WTC11 (cell line): Measurements from ENCODE around the gene ZNF99.
"Not testable (repeated sequence)": the region's sequence is repeated elsewhere in the genome, so short reads cannot be mapped to it uniquely, and the experiment has no call there.

ENCODE experiments used
- ELF4 ChIP-seq: sonication (generic); formaldehyde crosslinking; IDR thresholded peaks from 2 replicates; pipeline ENCODE4 v1.8.1; 2022; ENCODE audit warnings: low read depth, mild to moderate bottlenecking, moderate library complexity, missing genetic modification reagents
- ESRRA ChIP-seq: sonication (generic); formaldehyde crosslinking; IDR thresholded peaks from 2 replicates; pipeline ENCODE4 v1.8.1; 2022; ENCODE audit warnings: mild to moderate bottlenecking, missing genetic modification reagents, borderline replicate concordance
- FOXJ3 ChIP-seq: sonication (generic); formaldehyde crosslinking; IDR thresholded peaks from 2 replicates; pipeline ENCODE4 v1.9.0; 2021; ENCODE audit warnings: missing genetic modification reagents, mild to moderate bottlenecking, borderline replicate concordance
- RELA ChIP-seq: sonication (generic); formaldehyde crosslinking; IDR thresholded peaks from 2 replicates; pipeline ENCODE4 v1.8.1; 2022; ENCODE audit warnings: missing genetic modification reagents, mild to moderate bottlenecking, borderline replicate concordance
- TCF7 ChIP-seq: sonication (generic); formaldehyde crosslinking; IDR thresholded peaks from 2 replicates; pipeline ENCODE4 v1.8.0; 2022; ENCODE audit warnings: mild to moderate bottlenecking, low read depth, missing genetic modification reagents, moderate library complexity
- ZNF121 ChIP-seq: sonication (generic); formaldehyde crosslinking; IDR thresholded peaks from 2 replicates; pipeline ENCODE4 v1.8.0; 2023; ENCODE audit warnings: missing genetic modification reagents
- TF ChIP-seq, protein P1 (sequence below): fragments of 200-600 bp; IDR thresholded peaks from 2 replicates; pipeline ENCODE4 v1.8.0; 2022; ENCODE audit warnings: antibody characterized with exemption
- TF ChIP-seq, protein P2 (sequence below): sonication (generic); formaldehyde crosslinking; IDR thresholded peaks from 2 replicates; pipeline ENCODE4 v1.8.1; 2023; ENCODE audit warnings: mild to moderate bottlenecking, missing genetic modification reagents, moderate library complexity
- TF ChIP-seq, protein P3 (sequence below): sonication (generic); formaldehyde crosslinking; IDR thresholded peaks from 2 replicates; pipeline ENCODE4 v1.8.1; 2023; ENCODE audit warnings: mild to moderate bottlenecking, missing genetic modification reagents, borderline replicate concordance

DNA sequence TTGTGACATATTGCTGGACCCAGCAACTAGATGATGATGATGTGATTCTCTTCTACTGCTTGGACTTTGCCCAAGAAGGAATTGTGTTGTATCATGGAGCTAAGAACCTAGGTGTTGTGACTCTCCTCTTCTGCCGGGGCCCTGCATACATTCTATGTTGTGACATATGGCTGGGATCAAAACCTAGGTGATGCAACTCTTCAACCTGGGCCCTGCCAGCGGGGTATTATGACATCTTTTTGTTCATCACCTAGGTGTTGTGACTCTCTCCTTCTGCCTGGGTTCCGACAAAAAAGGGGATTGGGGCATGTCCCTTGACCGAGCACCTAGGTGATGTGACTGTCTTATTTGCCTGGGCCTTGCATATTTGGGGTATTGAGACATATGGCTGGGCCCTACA, 55.7 kb downstream of the ZNF99 start:
- TF ChIP-seq, protein P1, sequence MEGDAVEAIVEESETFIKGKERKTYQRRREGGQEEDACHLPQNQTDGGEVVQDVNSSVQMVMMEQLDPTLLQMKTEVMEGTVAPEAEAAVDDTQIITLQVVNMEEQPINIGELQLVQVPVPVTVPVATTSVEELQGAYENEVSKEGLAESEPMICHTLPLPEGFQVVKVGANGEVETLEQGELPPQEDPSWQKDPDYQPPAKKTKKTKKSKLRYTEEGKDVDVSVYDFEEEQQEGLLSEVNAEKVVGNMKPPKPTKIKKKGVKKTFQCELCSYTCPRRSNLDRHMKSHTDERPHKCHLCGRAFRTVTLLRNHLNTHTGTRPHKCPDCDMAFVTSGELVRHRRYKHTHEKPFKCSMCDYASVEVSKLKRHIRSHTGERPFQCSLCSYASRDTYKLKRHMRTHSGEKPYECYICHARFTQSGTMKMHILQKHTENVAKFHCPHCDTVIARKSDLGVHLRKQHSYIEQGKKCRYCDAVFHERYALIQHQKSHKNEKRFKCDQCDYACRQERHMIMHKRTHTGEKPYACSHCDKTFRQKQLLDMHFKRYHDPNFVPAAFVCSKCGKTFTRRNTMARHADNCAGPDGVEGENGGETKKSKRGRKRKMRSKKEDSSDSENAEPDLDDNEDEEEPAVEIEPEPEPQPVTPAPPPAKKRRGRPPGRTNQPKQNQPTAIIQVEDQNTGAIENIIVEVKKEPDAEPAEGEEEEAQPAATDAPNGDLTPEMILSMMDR = not testable (repeated sequence)
- TF ChIP-seq ZNF121 (CRISPR knock-in tag); FOXJ3 (CRISPR knock-in tag); ELF4; ESRRA (CRISPR knock-in tag); RELA (CRISPR knock-in tag); TCF7 (CRISPR knock-in tag): not testable (repeated sequence)
- TF ChIP-seq, protein P2, sequence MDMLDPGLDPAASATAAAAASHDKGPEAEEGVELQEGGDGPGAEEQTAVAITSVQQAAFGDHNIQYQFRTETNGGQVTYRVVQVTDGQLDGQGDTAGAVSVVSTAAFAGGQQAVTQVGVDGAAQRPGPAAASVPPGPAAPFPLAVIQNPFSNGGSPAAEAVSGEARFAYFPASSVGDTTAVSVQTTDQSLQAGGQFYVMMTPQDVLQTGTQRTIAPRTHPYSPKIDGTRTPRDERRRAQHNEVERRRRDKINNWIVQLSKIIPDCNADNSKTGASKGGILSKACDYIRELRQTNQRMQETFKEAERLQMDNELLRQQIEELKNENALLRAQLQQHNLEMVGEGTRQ (CRISPR knock-in tag) = not testable (repeated sequence)
- TF ChIP-seq, protein P3, sequence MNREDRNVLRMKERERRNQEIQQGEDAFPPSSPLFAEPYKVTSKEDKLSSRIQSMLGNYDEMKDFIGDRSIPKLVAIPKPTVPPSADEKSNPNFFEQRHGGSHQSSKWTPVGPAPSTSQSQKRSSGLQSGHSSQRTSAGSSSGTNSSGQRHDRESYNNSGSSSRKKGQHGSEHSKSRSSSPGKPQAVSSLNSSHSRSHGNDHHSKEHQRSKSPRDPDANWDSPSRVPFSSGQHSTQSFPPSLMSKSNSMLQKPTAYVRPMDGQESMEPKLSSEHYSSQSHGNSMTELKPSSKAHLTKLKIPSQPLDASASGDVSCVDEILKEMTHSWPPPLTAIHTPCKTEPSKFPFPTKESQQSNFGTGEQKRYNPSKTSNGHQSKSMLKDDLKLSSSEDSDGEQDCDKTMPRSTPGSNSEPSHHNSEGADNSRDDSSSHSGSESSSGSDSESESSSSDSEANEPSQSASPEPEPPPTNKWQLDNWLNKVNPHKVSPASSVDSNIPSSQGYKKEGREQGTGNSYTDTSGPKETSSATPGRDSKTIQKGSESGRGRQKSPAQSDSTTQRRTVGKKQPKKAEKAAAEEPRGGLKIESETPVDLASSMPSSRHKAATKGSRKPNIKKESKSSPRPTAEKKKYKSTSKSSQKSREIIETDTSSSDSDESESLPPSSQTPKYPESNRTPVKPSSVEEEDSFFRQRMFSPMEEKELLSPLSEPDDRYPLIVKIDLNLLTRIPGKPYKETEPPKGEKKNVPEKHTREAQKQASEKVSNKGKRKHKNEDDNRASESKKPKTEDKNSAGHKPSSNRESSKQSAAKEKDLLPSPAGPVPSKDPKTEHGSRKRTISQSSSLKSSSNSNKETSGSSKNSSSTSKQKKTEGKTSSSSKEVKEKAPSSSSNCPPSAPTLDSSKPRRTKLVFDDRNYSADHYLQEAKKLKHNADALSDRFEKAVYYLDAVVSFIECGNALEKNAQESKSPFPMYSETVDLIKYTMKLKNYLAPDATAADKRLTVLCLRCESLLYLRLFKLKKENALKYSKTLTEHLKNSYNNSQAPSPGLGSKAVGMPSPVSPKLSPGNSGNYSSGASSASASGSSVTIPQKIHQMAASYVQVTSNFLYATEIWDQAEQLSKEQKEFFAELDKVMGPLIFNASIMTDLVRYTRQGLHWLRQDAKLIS (CRISPR knock-in tag) = not testable (repeated sequence)
